ENCODE data around the gene ARAP1. TPM values are rescaled to one million over a fixed set of nuclear protein-coding genes. Genes with fewer than 3 reads are reported as not detected.

ARAP1 gene
- total RNA-seq, 2 donors from 2014 or later, result 74.4 to 88.3 TPM

DNA sequence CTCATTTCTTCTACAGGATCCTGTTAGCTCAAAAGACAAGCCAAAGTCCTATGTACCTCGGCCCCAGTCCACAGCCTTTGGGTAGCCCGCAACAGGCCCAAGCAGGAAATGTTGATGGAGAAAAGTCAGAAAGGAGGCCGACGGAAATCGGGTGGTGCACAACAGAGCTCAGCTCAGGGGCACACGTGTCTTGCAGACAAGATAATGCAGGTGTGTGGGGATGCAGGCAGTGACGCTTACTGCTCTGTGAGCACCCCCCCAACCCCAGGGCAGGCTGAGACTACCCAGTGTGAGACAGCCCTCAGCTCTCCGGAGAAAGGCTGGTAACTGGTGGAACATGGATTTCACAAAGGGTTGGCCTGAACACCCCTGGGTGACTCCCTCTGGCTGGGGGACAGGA is 73.7 kb downstream of the ARAP1 start:
- H3K27me3 ChIP-seq (ENCODE audit: control insufficient read depth, insufficient read depth, low read length, poor library complexity, severe bottlenecking), result peaks cover 19% of the 10 kb centered on the region
- no peak for DNase-seq
- 58 to 71% methylated on average over 5 to 8 of the region's 8 CpGs for WGBS, 2 experiments (ENCODE audit: insufficient coverage in 1 of 2, insufficient read length in 1 of 2)
- H3K4me3 ChIP-seq (ENCODE audit: low read length), result no peak overlapping the region
- peaks cover 6% of the 10 kb centered on the region for H3K36me3 ChIP-seq (ENCODE audit: control insufficient read depth, insufficient read depth, low read length)
- H3K4me1 ChIP-seq (ENCODE audit: control insufficient read depth, insufficient read depth, low read length), result peaks cover 22% of the 10 kb centered on the region
- no peak overlapping the region for H3K27ac ChIP-seq (ENCODE audit: low read depth, low read length)
- Mint-ChIP-seq H3K27ac (no peak overlapping the region), H3K4me3 (no peak overlapping the region), H3K27me3 (ENCODE audit: insufficient read depth) (peaks cover 22% of the 10 kb centered on the region), H3K4me1 (peaks cover 45% of the 10 kb centered on the region), H3K9me3 (no peaks in the 10 kb centered on the region), H3K36me3 (ENCODE audit: low read depth) (peaks cover under 1% of the 10 kb centered on the region)
- H3K9ac ChIP-seq (ENCODE audit: extremely low read depth, low read length, poor library complexity, severe bottlenecking), result no peak overlapping the region
- TF ChIP-seq, protein P1, sequence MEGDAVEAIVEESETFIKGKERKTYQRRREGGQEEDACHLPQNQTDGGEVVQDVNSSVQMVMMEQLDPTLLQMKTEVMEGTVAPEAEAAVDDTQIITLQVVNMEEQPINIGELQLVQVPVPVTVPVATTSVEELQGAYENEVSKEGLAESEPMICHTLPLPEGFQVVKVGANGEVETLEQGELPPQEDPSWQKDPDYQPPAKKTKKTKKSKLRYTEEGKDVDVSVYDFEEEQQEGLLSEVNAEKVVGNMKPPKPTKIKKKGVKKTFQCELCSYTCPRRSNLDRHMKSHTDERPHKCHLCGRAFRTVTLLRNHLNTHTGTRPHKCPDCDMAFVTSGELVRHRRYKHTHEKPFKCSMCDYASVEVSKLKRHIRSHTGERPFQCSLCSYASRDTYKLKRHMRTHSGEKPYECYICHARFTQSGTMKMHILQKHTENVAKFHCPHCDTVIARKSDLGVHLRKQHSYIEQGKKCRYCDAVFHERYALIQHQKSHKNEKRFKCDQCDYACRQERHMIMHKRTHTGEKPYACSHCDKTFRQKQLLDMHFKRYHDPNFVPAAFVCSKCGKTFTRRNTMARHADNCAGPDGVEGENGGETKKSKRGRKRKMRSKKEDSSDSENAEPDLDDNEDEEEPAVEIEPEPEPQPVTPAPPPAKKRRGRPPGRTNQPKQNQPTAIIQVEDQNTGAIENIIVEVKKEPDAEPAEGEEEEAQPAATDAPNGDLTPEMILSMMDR (conservative IDR thresholded peaks at IDR 0.05), result no peak
- H3K9me3 ChIP-seq (ENCODE audit: control insufficient read depth, low read length), result no peaks in the 10 kb centered on the region

DNA sequence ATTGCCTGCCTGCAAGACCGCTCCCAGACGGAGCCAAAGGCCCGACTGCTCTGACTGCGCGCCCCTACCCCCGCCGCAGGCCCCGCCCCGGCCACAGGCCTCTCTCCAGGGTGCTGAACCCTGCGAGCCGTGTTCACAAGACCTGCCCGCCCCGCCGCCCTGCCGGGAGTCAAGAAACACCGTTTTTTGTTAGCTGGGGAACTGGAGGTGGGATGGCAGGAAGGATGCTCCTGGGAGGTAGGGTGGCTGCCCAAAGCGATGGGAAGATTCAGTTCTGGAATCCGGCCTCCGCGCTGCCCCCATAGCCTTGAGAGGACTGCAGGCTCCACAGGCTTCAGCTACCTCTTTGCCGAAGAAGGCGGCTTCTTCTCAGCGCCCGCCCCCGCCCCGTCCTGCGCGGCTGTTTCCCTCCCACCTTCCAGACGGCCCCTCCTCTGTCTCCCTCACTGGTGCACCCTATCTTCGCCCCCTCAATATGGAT is 75.3 kb downstream of the ARAP1 start:
- Histone ChIP-seq H3K4me3 (ENCODE audit: low read length) (no peak overlapping the region), H3K36me3 (ENCODE audit: control insufficient read depth, insufficient read depth, low read length) (no peaks in the 10 kb centered on the region), H3K9me3 (ENCODE audit: control insufficient read depth, low read length) (no peaks in the 10 kb centered on the region), H3K27me3 (ENCODE audit: control insufficient read depth, insufficient read depth, low read length, poor library complexity, severe bottlenecking) (peaks cover 22% of the 10 kb centered on the region), H3K9ac (ENCODE audit: extremely low read depth, low read length, poor library complexity, severe bottlenecking) (no peak overlapping the region), H3K4me1 (ENCODE audit: control insufficient read depth, insufficient read depth, low read length) (peaks cover 22% of the 10 kb centered on the region), H3K27ac (ENCODE audit: low read depth, low read length) (no peak overlapping the region)
- Mint-ChIP-seq H3K36me3 (ENCODE audit: low read depth) (no peaks in the 10 kb centered on the region), H3K9me3 (no peaks in the 10 kb centered on the region), H3K27me3 (ENCODE audit: insufficient read depth) (peaks cover 24% of the 10 kb centered on the region), H3K4me1 (peaks cover 53% of the 10 kb centered on the region), H3K4me3 (no peak overlapping the region), H3K27ac (no peak overlapping the region)
- WGBS, 2 experiments (ENCODE audit: insufficient coverage in 1 of 2, insufficient read length in 1 of 2), result 0 to 4% methylated on average over 1 to 30 of the region's 30 CpGs
- peak; percentile 99 for DNase-seq
- TF ChIP-seq, protein P1 (conservative IDR thresholded peaks at IDR 0.05), result no peak

DNA sequence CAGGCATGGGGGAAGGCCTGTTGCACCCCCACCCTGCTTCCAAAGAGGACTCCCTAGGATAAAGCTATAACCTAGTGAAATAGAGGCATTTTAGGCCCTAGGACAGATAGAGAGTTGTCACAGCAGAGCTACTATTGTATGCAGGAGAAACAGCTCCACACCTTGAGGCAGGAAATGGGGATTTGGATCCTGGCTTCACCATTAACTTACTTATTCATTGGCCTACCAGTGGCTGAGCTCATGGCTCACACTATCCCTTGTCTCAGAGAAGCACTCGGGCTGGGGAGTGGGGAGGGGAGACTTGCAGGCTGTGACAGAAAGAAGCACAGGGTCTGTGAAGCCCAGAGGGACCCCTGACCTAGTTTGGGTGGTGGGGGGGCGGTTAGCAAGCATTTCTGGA is 77.0 kb downstream of the ARAP1 start:
- WGBS, 2 experiments (ENCODE audit: insufficient coverage in 1 of 2, insufficient read length in 1 of 2), result 33% methylated on average over 2 of the region's 2 CpGs; no CpG with 5 or more reads in 1 of the 2 experiments
- Histone ChIP-seq H3K4me3 (ENCODE audit: low read length) (no peak overlapping the region), H3K27me3 (ENCODE audit: control insufficient read depth, insufficient read depth, low read length, poor library complexity, severe bottlenecking) (peaks cover 22% of the 10 kb centered on the region), H3K36me3 (ENCODE audit: control insufficient read depth, insufficient read depth, low read length) (no peaks in the 10 kb centered on the region), H3K9me3 (ENCODE audit: control insufficient read depth, low read length) (no peaks in the 10 kb centered on the region), H3K27ac (ENCODE audit: low read depth, low read length) (no peak overlapping the region), H3K9ac (ENCODE audit: extremely low read depth, low read length, poor library complexity, severe bottlenecking) (no peak overlapping the region), H3K4me1 (ENCODE audit: control insufficient read depth, insufficient read depth, low read length) (peaks cover 22% of the 10 kb centered on the region)
- H3K27ac Mint-ChIP-seq, result peak overlapping the region; percentile 75
- peak; percentile 76 for DNase-seq
- H3K4me1 Mint-ChIP-seq, result peaks cover 60% of the 10 kb centered on the region
- TF ChIP-seq, protein P1 (conservative IDR thresholded peaks at IDR 0.05), result no peak
- no peaks in the 10 kb centered on the region for H3K36me3 Mint-ChIP-seq (ENCODE audit: low read depth)
- peaks cover 28% of the 10 kb centered on the region for H3K27me3 Mint-ChIP-seq (ENCODE audit: insufficient read depth)
- peak overlapping the region; percentile 35 for H3K4me3 Mint-ChIP-seq
- no peaks in the 10 kb centered on the region for H3K9me3 Mint-ChIP-seq

All from endodermal cell (in vitro differentiated cells).